Sigmoid colon (tissue), 7 donors: Measurements from ENCODE around the gene MRS2. TPM values are rescaled to one million over a fixed set of nuclear protein-coding genes. Genes with fewer than 3 reads are reported as not detected.

Experiments used
- DNase-seq: peaks from one replicate; pipeline ENCODE4 v3.0.0-alpha.2; 2019
- H3K27ac ChIP-seq, 4 donors: fragments of 200-600 bp; sonication (generic); one replicate each; pipeline ENCODE4 v1.5.1; 2016 to 2019; ENCODE audit warnings: mild to moderate bottlenecking in 1 of 4
- H3K27me3 ChIP-seq, 3 donors: fragments of 200-600 bp; sonication (generic); one replicate each; pipeline ENCODE4 v1.5.1; 2019; ENCODE audit warnings: mild to moderate bottlenecking in 1 of 3
- H3K36me3 ChIP-seq, 4 donors: fragments of 200-600 bp; sonication (generic); one replicate each; pipeline ENCODE4 v1.5.1; 2016 to 2019
- H3K4me1 ChIP-seq, 4 donors: fragments of 200-600 bp; sonication (generic); one replicate each; pipeline ENCODE4 v1.5.1; 2017 to 2019
- H3K4me3 ChIP-seq, 4 donors: fragments of 200-600 bp; sonication (generic); one replicate each; pipeline ENCODE4 v1.5.1; 2017 to 2019; ENCODE audit warnings: mild to moderate bottlenecking in 2 of 4, moderate library complexity in 1 of 4
- H3K9me3 ChIP-seq, 4 donors: fragments of 200-600 bp in 3 of 4; sonication (generic) in 3 of 4; one replicate each; pipeline versions ENCODE4 v1.5.1 to v1.6.1; 2013 to 2019
- POLR2A ChIP-seq, 2 donors: fragments of 450-650 bp; IDR thresholded peaks; one replicate each; pipeline ENCODE4 v1.6.1; 2016; ENCODE audit warnings: antibody characterized with exemption in 2 of 2, mild to moderate bottlenecking in 2 of 2, moderate library complexity in 2 of 2
- intact Hi-C: fragments of 100-400 bp; cut with DNase I; formaldehyde crosslinking; loops from one replicate; pipeline ENCODE4 v1.15.1; 2023
- polyA plus RNA-seq, 3 donors: library from polyadenylated mRNA; stranded (reverse); fragments of 200-250 nt; gene quantifications; one replicate each; pipeline ENCODE4 v1.2.3, GENCODE V29; 2013
- small RNA-seq, 3 donors: library from RNA; depleted of rRNA; stranded (forward); fragments of <200 nt; gene quantifications; one replicate each; pipeline ENCODE3, GENCODE V24; 2016
- total RNA-seq, 4 donors: library from RNA; depleted of rRNA; stranded (reverse); fragments of >200 nt; gene quantifications; one replicate each; pipeline ENCODE4 v1.1.0, GENCODE V29; 2016
- donor health status: healthy with polysubstance abuse.
- donor health status: Bipolar disorder and iron deficiency.
- donor health status: healthy.

MRS2 gene
- total and polyA plus RNA-seq, 7 donors: 9.0 to 33.5 (median 21.4) TPM

DNA sequence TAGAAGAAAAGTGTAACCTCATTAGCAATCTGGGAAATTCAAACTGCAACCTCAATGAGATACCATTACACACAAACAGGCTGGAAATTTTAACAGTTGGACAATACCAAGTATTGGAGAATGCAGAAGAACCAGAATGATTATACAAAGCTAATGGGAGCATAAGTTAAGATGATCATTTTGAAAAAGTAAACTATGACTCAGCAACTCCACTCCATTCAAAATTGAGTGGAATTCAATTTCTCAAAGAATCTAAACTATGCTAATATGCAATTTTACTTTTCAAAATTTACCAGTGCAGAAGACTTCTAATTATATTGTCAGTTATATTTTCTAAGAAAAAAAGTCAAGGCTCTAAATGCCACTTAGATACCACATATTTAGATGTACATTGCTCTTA, 69.4 kb downstream of the MRS2 start:
- Histone ChIP-seq H3K27me3 (no peaks in the 10 kb centered on the region), H3K9me3 (no peaks in the 10 kb centered on the region), H3K4me1 (no peaks in the 10 kb centered on the region), H3K27ac (no peak overlapping the region), H3K36me3 (peaks cover 0 to 5% (median 0%) of the 10 kb centered on the region in 4 donors), H3K4me3 (no peak overlapping the region)
- no peak for DNase-seq
- no peak for TF ChIP-seq POLR2A (IDR thresholded peaks at IDR 0.05)
- intact Hi-C loops: no loop called here

Small RNA genes within 50 kb of the gene (small RNA-seq; reads per million reads assigned to genes)
- 0 reads per million in 3 donors for gene RNU6-391P

Other genes starting within 250 kb of the MRS2 start
- gene DCDC2, start 44.9 kb upstream of the MRS2 start, total RNA-seq: under 1 TPM in 1 of 4 donors, not detected in 3; under 0.01 TPM
- gene DCDC2, start 44.9 kb upstream of the MRS2 start, polyA plus RNA-seq: 1 to 10 TPM in 1 of 3 donors, under 1 TPM in 2; 0.46 to 1.6 (median 0.60) TPM
- gene GPLD1, start 86.6 kb downstream of the MRS2 start, total RNA-seq: 1 to 10 TPM; 4.8 to 7.2 (median 5.6) TPM
- gene GPLD1, start 86.6 kb downstream of the MRS2 start, polyA plus RNA-seq: under 1 TPM in 2 of 3 donors, not detected in 1; 0.52 to 0.60 TPM
- gene ALDH5A1, start 92.0 kb downstream of the MRS2 start, total RNA-seq: 1 to 10 TPM; 2.6 to 5.0 (median 2.9) TPM
- 1 to 10 TPM; 2.4 to 4.5 (median 2.8) TPM for gene ALDH5A1, start 92.0 kb downstream of the MRS2 start, polyA plus RNA-seq
- gene KIAA0319, start 243.3 kb downstream of the MRS2 start, total RNA-seq: under 1 TPM; 0.16 to 0.71 (median 0.48) TPM
- under 1 TPM in 2 of 3 donors, not detected in 1; under 0.01 to 0.60 TPM for gene KIAA0319, start 243.3 kb downstream of the MRS2 start, polyA plus RNA-seq